ENCODE results near the gene CREM. TPM values are rescaled to one million over a fixed set of nuclear protein-coding genes. Genes with fewer than 3 reads are reported as not detected.

CREM gene
- total RNA-seq, 1 experiment from 2014 or later = 20.0 TPM

DNA sequence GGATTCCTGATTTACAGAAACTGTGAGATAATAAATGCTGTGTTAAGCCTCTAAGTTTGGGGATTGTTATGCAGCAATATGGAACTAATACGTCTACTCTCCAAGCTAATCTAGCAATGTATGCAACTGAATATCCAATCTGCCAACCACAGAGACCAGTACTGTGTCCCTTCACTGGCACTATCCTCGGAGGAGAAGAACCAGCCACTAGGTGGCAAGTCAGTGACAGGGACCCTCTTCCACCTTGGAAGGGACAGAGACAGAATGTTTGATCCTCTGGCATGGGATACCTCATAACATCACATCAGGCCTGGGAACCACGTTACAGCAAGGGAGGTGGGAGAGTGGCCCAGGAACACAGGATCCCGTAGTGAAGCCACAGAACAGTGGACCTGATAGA lies 96.4 kb downstream of the CREM start:
- no peaks in the 10 kb centered on the region for H3K23me2 ChIP-seq (ENCODE audit: insufficient read length, low read depth, low read length, poor library complexity, severe bottlenecking)
- no peak overlapping the region for H3T11ph ChIP-seq (ENCODE audit: low read length)
- no peaks in the 10 kb centered on the region for H3K79me2 ChIP-seq (ENCODE audit: insufficient read depth, low read length)
- no peak overlapping the region for H2BK20ac ChIP-seq (ENCODE audit: low read depth, low read length, poor library complexity, severe bottlenecking)
- H4K20me1 ChIP-seq (ENCODE audit: control insufficient read depth, insufficient read depth, insufficient read length) = no peaks in the 10 kb centered on the region
- H3K14ac ChIP-seq (ENCODE audit: insufficient read depth, low read length) = no peak overlapping the region
- Mint-ChIP-seq H3K9me3 (no peaks in the 10 kb centered on the region), H3K4me1 (peaks cover 3 to 4% of the 10 kb centered on the region in 2 experiments), H3K27ac (no peak overlapping the region), H3K36me3 (ENCODE audit: insufficient read depth in 1 of 3, low read depth in 3 of 3) (no peaks in the 10 kb centered on the region), H3K27me3 (ENCODE audit: low read depth) (no peaks in the 10 kb centered on the region), H3K4me3 (no peak overlapping the region)
- H4K5ac ChIP-seq (ENCODE audit: insufficient read length, low read depth, low read length) = no peak overlapping the region
- H3K27ac ChIP-seq (ENCODE audit: insufficient read length, low read depth, low read length) = no peak overlapping the region
- no peaks in the 10 kb centered on the region for H3K4me1 ChIP-seq (ENCODE audit: insufficient read depth, low read length)
- no peak overlapping the region for H3K18ac ChIP-seq (ENCODE audit: insufficient read length, low read depth, low read length)
- H2BK5ac ChIP-seq (ENCODE audit: insufficient read length, low read length) = no peak overlapping the region
- no peak overlapping the region for H3K56ac ChIP-seq (ENCODE audit: insufficient read length, low read depth, low read length)
- no peak overlapping the region for H3K9ac ChIP-seq (ENCODE audit: extremely low read depth, insufficient read length, low read length)
- no peaks in the 10 kb centered on the region for H3K79me1 ChIP-seq (ENCODE audit: insufficient read depth, low read depth, low read length, poor library complexity, severe bottlenecking)
- WGBS (ENCODE audit: extremely low coverage, insufficient read length, low lambda C conversion rate) = no CpG with 5 or more reads among the region's 4 CpGs
- H3K4ac ChIP-seq (ENCODE audit: low read depth, low read length) = no peak overlapping the region
- no peak overlapping the region for H4K91ac ChIP-seq (ENCODE audit: insufficient read length, low read depth, low read length)
- H2BK15ac ChIP-seq (ENCODE audit: low read depth, low read length) = no peak overlapping the region
- H3K9me3 ChIP-seq (ENCODE audit: control insufficient read depth, low read depth, low read length) = no peaks in the 10 kb centered on the region
- H3K23ac ChIP-seq (ENCODE audit: insufficient read length, low read depth, low read length) = no peak overlapping the region
- no peaks in the 10 kb centered on the region for H3K27me3 ChIP-seq (ENCODE audit: insufficient read depth, low read length)
- H2AFZ ChIP-seq (ENCODE audit: low read length) = no peak overlapping the region
- no peak overlapping the region for H2AK5ac ChIP-seq (ENCODE audit: insufficient read length, low read length)
- H2BK120ac ChIP-seq (ENCODE audit: low read depth, low read length, poor library complexity, severe bottlenecking) = no peak overlapping the region
- no peak overlapping the region for H3K4me2 ChIP-seq (ENCODE audit: insufficient read depth, insufficient read length, low read length)
- TF ChIP-seq, protein P1, sequence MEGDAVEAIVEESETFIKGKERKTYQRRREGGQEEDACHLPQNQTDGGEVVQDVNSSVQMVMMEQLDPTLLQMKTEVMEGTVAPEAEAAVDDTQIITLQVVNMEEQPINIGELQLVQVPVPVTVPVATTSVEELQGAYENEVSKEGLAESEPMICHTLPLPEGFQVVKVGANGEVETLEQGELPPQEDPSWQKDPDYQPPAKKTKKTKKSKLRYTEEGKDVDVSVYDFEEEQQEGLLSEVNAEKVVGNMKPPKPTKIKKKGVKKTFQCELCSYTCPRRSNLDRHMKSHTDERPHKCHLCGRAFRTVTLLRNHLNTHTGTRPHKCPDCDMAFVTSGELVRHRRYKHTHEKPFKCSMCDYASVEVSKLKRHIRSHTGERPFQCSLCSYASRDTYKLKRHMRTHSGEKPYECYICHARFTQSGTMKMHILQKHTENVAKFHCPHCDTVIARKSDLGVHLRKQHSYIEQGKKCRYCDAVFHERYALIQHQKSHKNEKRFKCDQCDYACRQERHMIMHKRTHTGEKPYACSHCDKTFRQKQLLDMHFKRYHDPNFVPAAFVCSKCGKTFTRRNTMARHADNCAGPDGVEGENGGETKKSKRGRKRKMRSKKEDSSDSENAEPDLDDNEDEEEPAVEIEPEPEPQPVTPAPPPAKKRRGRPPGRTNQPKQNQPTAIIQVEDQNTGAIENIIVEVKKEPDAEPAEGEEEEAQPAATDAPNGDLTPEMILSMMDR (conservative IDR thresholded peaks at IDR 0.05) = peak; percentile 53
- no peak overlapping the region for H4K8ac ChIP-seq (replicated peaks; ENCODE audit: insufficient read length, low read depth, low read length)
- DNase-seq = peak; percentile 43
- H2BK12ac ChIP-seq (ENCODE audit: insufficient read length, low read depth, low read length) = no peak overlapping the region
